ENCODE measurements around the gene CCNL1. TPM values are rescaled to one million over a fixed set of nuclear protein-coding genes. Genes with fewer than 3 reads are reported as not detected.
"Not testable (repeated sequence)": the region's sequence is repeated elsewhere in the genome, so short reads cannot be mapped to it uniquely, and the experiment has no call there.

The CCNL1 gene
- total RNA-seq, 1 experiment from 2014 or later: 68.8 TPM

- H3K27me3 ChIP-seq: no peaks in the 10 kb centered on the region
- no peak for DNase-seq
- no peaks in the 10 kb centered on the region for H3K9me3 ChIP-seq
- H3K4me3 ChIP-seq: no peak overlapping the region
- no peaks in the 10 kb centered on the region for H3K36me3 ChIP-seq
Measured at GRCh38 chr3:157104928-157105652, 54.9 kb downstream of the CCNL1 start.

DNA sequence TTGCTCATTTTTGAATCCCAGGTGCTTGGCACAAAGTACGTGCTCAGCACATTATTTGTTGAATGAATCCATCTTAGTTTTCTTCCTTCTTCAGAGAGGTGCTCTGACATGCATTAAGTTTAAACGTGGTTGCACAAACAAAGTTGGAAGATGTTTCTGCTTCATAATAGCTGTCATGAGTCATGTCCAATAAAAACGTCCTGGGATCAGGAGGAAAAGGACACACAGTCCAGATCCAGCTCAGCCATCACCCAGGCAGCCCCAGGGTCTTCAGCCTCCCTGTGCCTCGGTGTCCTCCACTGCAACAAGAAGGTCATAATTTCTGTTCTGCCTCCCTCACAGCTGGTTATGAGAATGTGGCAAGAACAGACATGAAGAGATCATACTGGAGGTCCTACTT lies 55.4 kb downstream of the CCNL1 start:
- Histone ChIP-seq H3K9me3 (no peaks in the 10 kb centered on the region), H3K4me3 (no peak overlapping the region), H3K36me3 (no peaks in the 10 kb centered on the region), H3K27me3 (no peaks in the 10 kb centered on the region)
- DNase-seq: no peak

DNA sequence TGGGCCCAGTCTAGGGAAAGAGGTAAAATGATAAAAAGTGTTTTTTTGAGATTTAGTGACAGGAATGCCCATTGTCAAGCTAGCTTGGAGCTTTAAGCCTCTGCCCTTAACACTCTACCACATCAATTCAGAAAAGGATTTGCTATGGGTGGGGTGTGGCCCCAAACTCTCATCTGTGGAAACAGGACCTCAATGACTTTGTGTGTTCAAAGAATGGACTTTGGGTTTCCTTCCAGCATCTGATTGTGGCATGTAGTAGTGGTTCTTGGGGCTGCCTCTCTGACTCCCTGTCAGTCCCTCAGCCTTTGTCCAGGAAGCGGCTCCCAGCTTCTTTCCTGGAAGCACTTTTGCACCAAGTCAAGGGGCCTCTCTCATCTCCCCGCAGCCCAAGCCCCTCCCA lies 56.1 kb downstream of the CCNL1 start:
- no peak for DNase-seq
- no peaks in the 10 kb centered on the region for H3K27me3 ChIP-seq
- no peak overlapping the region for H3K4me3 ChIP-seq
- H3K36me3 ChIP-seq: no peaks in the 10 kb centered on the region
- H3K9me3 ChIP-seq: no peaks in the 10 kb centered on the region

- DNase-seq: no peak
- H3K9me3 ChIP-seq: no peaks in the 10 kb centered on the region
- H3K36me3 ChIP-seq: no peaks in the 10 kb centered on the region
- no peaks in the 10 kb centered on the region for H3K27me3 ChIP-seq
- no peak overlapping the region for H3K4me3 ChIP-seq
Measured at GRCh38 chr3:157103280-157103679, 56.7 kb downstream of the CCNL1 start.

DNA sequence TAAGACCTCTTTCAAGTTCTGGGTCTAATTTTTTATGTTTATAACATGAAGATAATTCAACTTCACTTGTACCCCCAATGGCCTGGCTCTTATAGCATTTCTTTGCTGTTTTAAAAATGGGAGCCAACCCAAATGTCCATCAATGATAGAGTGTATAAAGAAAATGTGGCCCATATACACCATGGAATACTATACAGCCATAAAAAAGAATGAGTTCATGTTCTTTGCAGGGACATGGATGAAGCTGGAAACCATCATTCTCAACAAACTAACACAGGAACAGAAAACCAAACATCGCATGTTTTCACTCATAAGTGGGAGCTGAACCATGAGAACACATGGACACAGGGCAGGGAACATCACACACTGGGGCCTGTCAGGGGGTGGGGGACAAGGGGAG lies 57.4 kb downstream of the CCNL1 start:
- H3K4me3 ChIP-seq, H3K9me3 ChIP-seq, H3K36me3 ChIP-seq, H3K27me3 ChIP-seq, DNase-seq: not testable (repeated sequence)

DNA sequence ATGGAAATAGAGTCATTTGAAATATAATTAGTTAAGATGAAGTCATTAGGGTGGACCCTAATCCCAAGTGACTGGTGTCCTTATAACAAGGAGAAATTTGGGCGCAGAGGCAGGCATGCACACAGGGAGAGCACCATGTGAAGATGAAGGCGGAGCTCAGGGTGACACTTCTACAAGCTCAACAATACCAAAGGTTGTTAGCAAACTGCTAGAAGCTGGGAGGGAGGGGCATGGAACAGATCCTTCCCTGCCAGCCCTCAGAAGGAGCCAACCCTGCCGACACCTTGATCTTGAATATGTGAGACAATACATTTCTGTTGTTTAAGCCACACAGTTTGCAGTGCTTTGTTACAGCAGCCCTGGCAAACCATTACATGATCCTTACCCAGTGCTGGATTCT lies 57.8 kb downstream of the CCNL1 start:
- Histone ChIP-seq H3K9me3 (no peaks in the 10 kb centered on the region), H3K27me3 (no peaks in the 10 kb centered on the region), H3K36me3 (no peaks in the 10 kb centered on the region), H3K4me3 (no peak overlapping the region)
- no peak for DNase-seq

- Histone ChIP-seq H3K4me3 (no peak overlapping the region), H3K27me3 (no peaks in the 10 kb centered on the region), H3K9me3 (no peaks in the 10 kb centered on the region), H3K36me3 (no peaks in the 10 kb centered on the region)
- no peak for DNase-seq
Measured at GRCh38 chr3:157101486-157101885, 58.5 kb downstream of the CCNL1 start.

DNA sequence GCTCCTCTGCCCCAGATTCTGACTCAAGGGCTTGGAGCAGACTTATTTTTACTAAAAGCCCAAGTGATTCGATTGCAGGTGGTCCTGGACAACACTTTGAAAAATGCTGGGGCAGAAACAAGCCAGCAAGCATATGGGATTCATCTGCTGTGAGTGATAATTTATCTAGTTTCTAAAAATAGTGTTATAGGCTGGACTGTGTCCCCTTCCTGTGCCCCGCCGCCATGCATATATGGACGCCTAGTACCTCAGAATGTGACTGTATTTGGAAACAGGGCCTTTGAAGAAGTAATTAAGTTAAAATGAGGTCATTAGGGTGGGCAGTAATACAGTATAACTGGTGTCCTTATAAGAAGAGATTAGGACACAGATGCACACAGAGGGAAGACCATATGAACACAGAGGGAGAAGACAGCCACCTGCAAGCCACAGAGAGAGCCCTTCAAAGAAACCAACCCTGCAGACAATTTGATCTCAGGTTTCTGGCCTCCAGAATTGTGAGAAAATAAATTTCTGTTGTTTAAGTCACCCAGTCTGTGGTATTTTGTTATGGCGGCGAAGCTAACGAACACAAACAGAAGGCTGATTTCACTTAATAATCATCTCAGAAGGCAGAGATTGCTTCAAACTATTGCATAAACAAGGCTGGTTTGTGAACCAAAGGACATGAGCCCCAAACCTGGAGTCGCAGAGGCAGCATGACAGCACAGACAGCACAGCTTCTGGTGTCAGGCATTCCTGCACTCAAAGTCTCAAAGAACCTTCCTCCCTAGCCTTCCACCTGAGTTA lies 59.1 kb downstream of the CCNL1 start:
- no peaks in the 10 kb centered on the region for H3K27me3 ChIP-seq
- H3K9me3 ChIP-seq: no peaks in the 10 kb centered on the region
- H3K36me3 ChIP-seq: no peaks in the 10 kb centered on the region
- DNase-seq: no peak
- no peak overlapping the region for H3K4me3 ChIP-seq

GRCh38 chr3:157100096-157100477 lies 59.9 kb downstream of the CCNL1 start:
- no peak for DNase-seq
- Histone ChIP-seq H3K36me3 (no peaks in the 10 kb centered on the region), H3K27me3 (no peaks in the 10 kb centered on the region), H3K9me3 (no peaks in the 10 kb centered on the region), H3K4me3 (no peak overlapping the region)

GRCh38 chr3:157099326-157100095 lies 60.4 kb downstream of the CCNL1 start:
- Histone ChIP-seq H3K4me3 (no peak overlapping the region), H3K9me3 (no peaks in the 10 kb centered on the region), H3K36me3 (no peaks in the 10 kb centered on the region), H3K27me3 (no peaks in the 10 kb centered on the region)
- DNase-seq: no peak

- Histone ChIP-seq H3K9me3 (no peaks in the 10 kb centered on the region), H3K36me3 (no peaks in the 10 kb centered on the region), H3K27me3 (no peaks in the 10 kb centered on the region), H3K4me3 (no peak overlapping the region)
- no peak for DNase-seq
Measured at GRCh38 chr3:157098823-157099185, 61.1 kb downstream of the CCNL1 start.

DNA sequence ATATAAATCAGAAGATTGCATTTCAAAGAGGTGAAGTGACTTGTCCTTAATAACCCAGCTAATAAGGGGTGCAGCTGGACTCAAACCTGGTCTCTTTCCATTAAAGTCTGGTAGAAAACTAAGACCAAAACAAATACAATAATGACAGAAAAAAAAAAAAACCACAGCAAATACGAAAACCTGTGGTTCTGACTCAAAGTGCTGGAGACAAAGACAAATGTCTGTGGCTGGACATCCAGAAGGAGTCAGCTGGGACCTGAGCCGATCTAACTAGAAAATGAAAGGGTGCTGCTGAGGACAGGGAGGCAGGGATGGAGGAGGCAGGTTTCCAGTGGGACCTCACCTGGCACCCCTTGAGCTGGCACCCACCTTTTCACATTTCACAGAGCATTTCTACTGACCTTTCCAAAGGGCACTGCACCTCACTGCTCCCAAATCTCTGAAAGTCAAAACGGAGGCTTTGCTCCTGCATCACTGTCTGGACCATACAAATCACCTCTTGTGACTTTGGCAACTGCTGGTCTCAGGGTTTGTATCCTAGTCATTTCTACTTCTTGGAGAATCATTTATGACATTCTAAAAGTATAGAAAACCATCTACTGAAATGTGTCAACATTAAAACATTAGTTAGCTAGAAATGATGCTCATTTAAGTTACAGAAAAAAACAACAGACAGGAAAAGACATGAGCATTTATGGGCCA lies 61.7 kb downstream of the CCNL1 start:
- H3K9me3 ChIP-seq: no peaks in the 10 kb centered on the region
- no peaks in the 10 kb centered on the region for H3K36me3 ChIP-seq
- no peak for DNase-seq
- H3K27me3 ChIP-seq: no peaks in the 10 kb centered on the region
- H3K4me3 ChIP-seq: no peak overlapping the region

Measured in MG63 (cell line).